SK-N-MC (cell line): ENCODE data around the gene TIFAB.

Experiments used
- EZH2 ChIP-seq: fragments of 200-600 bp; sonication (generic); IDR thresholded peaks from one replicate; pipeline ENCODE4 v1.6.1; 2017; ENCODE audit warnings: antibody characterized with exemption
- FOXP2 ChIP-seq: optimal IDR thresholded peaks from 2 replicates; pipeline ENCODE3; 2011; ENCODE audit warnings: mild to moderate bottlenecking, moderate library complexity; ENCODE audit not compliant: insufficient read depth; ENCODE audit errors: extremely low read length, control extremely low read depth
- POLR2AphosphoS5 ChIP-seq: IDR thresholded peaks from 2 replicates; pipeline ENCODE4 v1.6.1; 2012; ENCODE audit warnings: mild to moderate bottlenecking, low read depth, low read length, borderline replicate concordance

- TF ChIP-seq POLR2AphosphoS5 = no peak
- TF ChIP-seq EZH2 = no peak
- TF ChIP-seq FOXP2 = no peak
Observed at GRCh38 chr5:135450952-135451351, 1.2 kb downstream of the TIFAB start.
